Ovary (tissue), 9 donors: ENCODE results near the gene PIGZ. TPM values are rescaled to one million over a fixed set of nuclear protein-coding genes. Genes with fewer than 3 reads are reported as not detected.
A peak's percentile ranks its signal among the peaks of the same experiment; 100 is the strongest.

Experiments
- DNase-seq, 5 donors: peaks; one replicate each; pipeline ENCODE4 v3.0.0-alpha.2; 2019 to 2020
- H3K27ac ChIP-seq, 2 donors: fragments of 200-600 bp; one replicate each; pipeline versions ENCODE4 v1.5.1 to v1.8.0; 2019 to 2022
- H3K27me3 ChIP-seq: fragments of 200-600 bp; one replicate; pipeline ENCODE4 v1.8.0; 2022
- H3K36me3 ChIP-seq: fragments of 200-600 bp; sonication (generic); one replicate; pipeline ENCODE4 v1.5.1; 2019
- H3K4me1 ChIP-seq: one replicate; pipeline ENCODE4 v1.8.1; 2013; ENCODE audit warnings: mild to moderate bottlenecking, moderate library complexity; ENCODE audit not compliant: insufficient read depth
- H3K4me3 ChIP-seq: fragments of 200-600 bp; sonication (generic); one replicate; pipeline ENCODE4 v1.5.1; 2017
- H3K9me3 ChIP-seq, 2 donors: fragments of 200-600 bp in 1 of 2; sonication (generic) in 1 of 2; one replicate each; pipeline versions ENCODE4 v1.5.1 to v1.8.1; 2013 to 2019; ENCODE audit warnings: mild to moderate bottlenecking in 1 of 2, moderate library complexity in 1 of 2
- CTCF ChIP-seq, 3 donors: fragments of 450-650 bp in 2 of 3; fragments of 200-600 bp in 1 of 3; IDR thresholded peaks; one replicate each; pipeline versions ENCODE4 v1.5.1 to v1.8.0; 2016 to 2022; ENCODE audit warnings: antibody characterized with exemption in 3 of 3, mild to moderate bottlenecking in 1 of 3
- EP300 ChIP-seq: sonication (generic); formaldehyde crosslinking; IDR thresholded peaks from one replicate; pipeline ENCODE4 v1.6.1; 2017; ENCODE audit warnings: antibody characterized with exemption
- POLR2A ChIP-seq: fragments of 450-650 bp; IDR thresholded peaks from one replicate; pipeline ENCODE4 v1.6.1; 2017; ENCODE audit warnings: antibody characterized with exemption, mild to moderate bottlenecking, moderate library complexity
- WGBS, 3 donors: extraction: QIAGEN DNeasy Blood & Tissue Kit in 1 of 3; methylation state at CpG; one replicate each; pipeline versions ENCODE4 v1.1.5 to v1.1.7; 2013 to 2017; 5-methylcytosine and 5-hydroxymethylcytosine counted together
- intact Hi-C, 4 donors: fragments of 100-400 bp; cut with DNase I; formaldehyde crosslinking; loops; one replicate each; pipeline versions ENCODE4 v1.11.0 to v1.15.1; 2022 to 2023
- polyA plus RNA-seq, 2 donors: library from polyadenylated mRNA; stranded (reverse); fragments of 200-250 nt in 1 of 2; fragments of 350-450 nt in 1 of 2; fragmentation: Illumina TruSeq in 1 of 2; extraction: RNeasy Lipid Tissue Mini Kit (QIAGEN cat#74804) in 1 of 2; gene quantifications; one replicate each; pipeline ENCODE4 v1.2.3, GENCODE V29; 2013 to 2014
- total RNA-seq, 7 donors: library from RNA; depleted of rRNA in 2 of 7; stranded (reverse); fragments of >200 nt in 2 of 7; fragmentation: NEBNext Ultra II Directional in 3 of 7; extraction: Animal tissue kit (Norgen Biotek cat#: 25700) in 3 of 7; gene quantifications; one replicate each; pipeline versions ENCODE4 v1.1.0 to v1.2.4, GENCODE V29; 2016 to 2023
- donor health status: DM: no; HTN: no; CAD: no; lungs with moderate emphysema.
- donor health status: DM: no; HTN: no; CAD: no.
- donor health status: Bipolar disorder and iron deficiency.
- donor health status: DM: yes; HTN: yes; CAD: no.
- donor health status: DM: no; HTN: no; CAD: no.
- donor health status: DM: yes; HTN: yes; CAD: no.

The PIGZ gene
- total and polyA plus RNA-seq, 9 donors = 0.45 to 7.4 (median 1.5) TPM; not detected in 1

- TF ChIP-seq CTCF (IDR thresholded peaks at IDR 0.05) (no peak), POLR2A (no peak), EP300 (no peak)
- DNase-seq = peak in 1 of 5 donors; percentile 6
- H3K27me3 ChIP-seq = no peaks in the 10 kb centered on the region
- H3K27ac ChIP-seq = no peak overlapping the region
- H3K4me1 ChIP-seq = no peaks in the 10 kb centered on the region
- H3K9me3 ChIP-seq = no peaks in the 10 kb centered on the region
- 93% methylated on average over 19 of the region's 19 CpGs for WGBS, 3 donors
- no peak overlapping the region for H3K4me3 ChIP-seq
- H3K36me3 ChIP-seq = no peaks in the 10 kb centered on the region
- intact Hi-C loops = loop anchor here in 2 of 4 donors (10.0 kb wide), 2 partner anchors 190 to 510 kb away; no protein-coding TSS in a partner anchor
These were observed 26.4 kb upstream of the PIGZ start for GRCh38 chr3:196995027-196995426.

- Histone ChIP-seq H3K27me3 (no peaks in the 10 kb centered on the region), H3K36me3 (no peaks in the 10 kb centered on the region), H3K27ac (no peak overlapping the region), H3K4me3 (no peak overlapping the region), H3K9me3 (no peaks in the 10 kb centered on the region), H3K4me1 (no peaks in the 10 kb centered on the region)
- no peak for TF ChIP-seq POLR2A
- no peak for TF ChIP-seq CTCF (IDR thresholded peaks at IDR 0.05)
- TF ChIP-seq EP300 = no peak
- DNase-seq = peak in 1 of 5 donors; percentile 19
- intact Hi-C loops = loop anchor here in 2 of 4 donors (10.0 kb wide), 2 partner anchors 191 to 511 kb away; no protein-coding TSS in a partner anchor
- WGBS, 3 donors = 74 to 80% (median 75%) methylated on average over 16 of the region's 16 CpGs
These were observed 25.4 kb upstream of the PIGZ start for GRCh38 chr3:196994056-196994455.

GRCh38 chr3:196992461-196993065 lies 23.9 kb upstream of the PIGZ start:
- no peak for TF ChIP-seq POLR2A
- TF ChIP-seq EP300 = no peak
- no peak for TF ChIP-seq CTCF (IDR thresholded peaks at IDR 0.05)
- no peaks in the 10 kb centered on the region for H3K36me3 ChIP-seq
- WGBS, 3 donors = 77 to 81% (median 81%) methylated on average over 17 of the region's 17 CpGs
- intact Hi-C loops = loop anchor here in 2 of 4 donors (10.0 kb wide), 2 partner anchors 192 to 512 kb away; no protein-coding TSS in a partner anchor
- H3K27ac ChIP-seq = no peak overlapping the region
- no peaks in the 10 kb centered on the region for H3K27me3 ChIP-seq
- no peaks in the 10 kb centered on the region for H3K4me1 ChIP-seq
- no peaks in the 10 kb centered on the region for H3K9me3 ChIP-seq
- no peak overlapping the region for H3K4me3 ChIP-seq
- peak in 1 of 5 donors; percentile 6 for DNase-seq

- Histone ChIP-seq H3K36me3 (no peaks in the 10 kb centered on the region), H3K4me3 (no peak overlapping the region), H3K27ac (no peak overlapping the region), H3K9me3 (no peaks in the 10 kb centered on the region), H3K4me1 (no peaks in the 10 kb centered on the region), H3K27me3 (no peaks in the 10 kb centered on the region)
- intact Hi-C loops = loop anchor here in 2 of 4 donors (10.0 kb wide), 2 partner anchors 193 to 513 kb away; no protein-coding TSS in a partner anchor
- WGBS, 3 donors = 83 to 87% (median 84%) methylated on average over 28 of the region's 28 CpGs
- TF ChIP-seq POLR2A (no peak), CTCF (IDR thresholded peaks at IDR 0.05) (no peak), EP300 (no peak)
- peak in 1 of 5 donors; percentile 17 for DNase-seq
These were observed 23.2 kb upstream of the PIGZ start for GRCh38 chr3:196991581-196992460.
